Measurements from ENCODE around the gene MAP4K2.
"Not testable (repeated sequence)": the region's sequence is repeated elsewhere in the genome, so short reads cannot be mapped to it uniquely, and the experiment has no call there.

The MAP4K2 gene

DNA sequence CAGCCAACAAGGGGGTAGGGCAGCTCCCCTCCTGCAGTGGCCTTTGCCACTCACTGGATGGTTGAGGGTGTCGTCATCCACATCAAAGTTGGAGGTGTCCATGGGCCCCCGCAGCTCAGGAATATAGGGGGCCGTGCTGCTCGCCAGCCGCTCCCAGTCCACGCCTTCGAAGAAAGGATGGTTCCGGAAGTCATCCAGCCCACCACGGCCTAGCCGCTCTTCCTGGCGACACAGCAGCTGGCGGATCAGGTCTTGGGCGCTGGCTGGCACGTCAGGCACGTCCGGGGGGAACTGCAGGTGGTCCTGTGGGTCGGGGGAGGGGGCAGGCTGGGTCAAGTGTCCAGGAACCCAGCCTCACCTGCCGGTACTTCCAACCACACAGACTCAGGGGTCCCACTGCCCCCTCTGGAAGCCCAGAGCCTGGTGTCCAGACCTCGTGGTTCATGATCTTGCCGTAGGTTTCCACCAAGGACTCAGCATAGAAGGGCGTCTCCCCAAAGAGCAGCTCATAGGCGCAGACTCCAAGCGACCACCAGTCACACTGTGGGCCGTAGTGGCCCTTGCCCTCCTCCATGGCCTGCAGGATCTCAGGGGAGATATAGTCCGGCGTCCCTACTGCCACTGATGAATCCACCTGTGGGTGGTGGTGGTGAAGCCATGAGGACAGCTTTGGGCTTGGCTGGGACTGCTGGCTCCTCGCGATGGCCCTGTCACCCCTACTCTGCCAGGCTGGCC, 35.8 kb upstream of the MAP4K2 start:
- DNase-seq: no peak

DNA sequence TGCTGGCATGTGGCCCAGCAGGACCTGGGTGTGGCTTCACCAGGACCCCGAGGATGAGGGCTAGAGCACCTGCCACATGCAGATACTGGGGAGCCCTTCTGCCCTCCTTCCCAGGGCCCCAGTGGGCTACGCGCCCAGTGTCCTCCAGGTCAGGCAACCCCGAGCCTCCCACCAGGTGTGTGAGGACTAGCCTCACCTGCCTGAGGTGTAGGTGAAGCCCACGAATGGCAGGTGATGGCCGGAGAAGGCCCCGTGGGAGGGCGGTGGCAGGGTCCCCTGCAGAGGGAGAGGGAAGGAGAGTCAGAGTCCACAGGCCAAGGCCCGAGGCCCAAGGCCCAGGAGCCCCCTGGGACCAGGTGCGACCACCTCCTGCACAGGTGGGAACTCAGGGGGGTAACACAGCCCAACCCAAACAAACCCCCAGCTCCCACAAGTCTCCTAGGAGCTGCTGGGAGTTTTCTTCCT, 34.9 kb upstream of the MAP4K2 start:
- no peak for DNase-seq

DNA sequence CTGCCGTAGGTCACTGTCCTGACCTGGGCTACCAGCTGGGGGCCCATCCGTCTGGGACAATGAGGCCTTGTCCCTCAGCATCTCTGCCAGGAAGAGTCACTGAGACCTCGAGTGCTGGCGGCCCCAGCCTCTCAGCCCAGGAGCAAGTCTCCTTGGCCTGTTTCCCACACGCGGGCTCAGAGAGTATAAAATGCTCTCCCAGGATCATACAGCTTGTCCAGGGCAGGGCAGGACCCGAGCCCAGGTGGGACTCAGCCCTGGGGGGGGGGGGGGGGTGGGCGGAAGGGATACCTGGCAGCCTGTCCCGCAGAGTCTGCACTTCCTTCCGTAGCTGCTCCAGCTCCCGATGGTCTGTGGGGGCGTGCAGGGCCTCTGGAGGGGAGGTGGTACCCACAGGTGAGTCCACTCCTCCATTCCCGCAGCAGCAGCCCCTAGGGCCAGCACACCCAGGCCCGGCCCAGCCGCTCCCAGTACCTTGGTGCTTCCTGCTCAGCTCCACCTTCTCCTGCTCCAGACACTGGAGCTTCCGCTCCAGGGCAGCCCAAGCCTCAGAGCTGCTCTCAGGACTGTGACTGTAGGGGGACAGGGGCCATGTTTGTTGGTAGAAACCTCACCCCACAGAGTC, 33.5 kb upstream of the MAP4K2 start:
- DNase-seq: no peak

DNA sequence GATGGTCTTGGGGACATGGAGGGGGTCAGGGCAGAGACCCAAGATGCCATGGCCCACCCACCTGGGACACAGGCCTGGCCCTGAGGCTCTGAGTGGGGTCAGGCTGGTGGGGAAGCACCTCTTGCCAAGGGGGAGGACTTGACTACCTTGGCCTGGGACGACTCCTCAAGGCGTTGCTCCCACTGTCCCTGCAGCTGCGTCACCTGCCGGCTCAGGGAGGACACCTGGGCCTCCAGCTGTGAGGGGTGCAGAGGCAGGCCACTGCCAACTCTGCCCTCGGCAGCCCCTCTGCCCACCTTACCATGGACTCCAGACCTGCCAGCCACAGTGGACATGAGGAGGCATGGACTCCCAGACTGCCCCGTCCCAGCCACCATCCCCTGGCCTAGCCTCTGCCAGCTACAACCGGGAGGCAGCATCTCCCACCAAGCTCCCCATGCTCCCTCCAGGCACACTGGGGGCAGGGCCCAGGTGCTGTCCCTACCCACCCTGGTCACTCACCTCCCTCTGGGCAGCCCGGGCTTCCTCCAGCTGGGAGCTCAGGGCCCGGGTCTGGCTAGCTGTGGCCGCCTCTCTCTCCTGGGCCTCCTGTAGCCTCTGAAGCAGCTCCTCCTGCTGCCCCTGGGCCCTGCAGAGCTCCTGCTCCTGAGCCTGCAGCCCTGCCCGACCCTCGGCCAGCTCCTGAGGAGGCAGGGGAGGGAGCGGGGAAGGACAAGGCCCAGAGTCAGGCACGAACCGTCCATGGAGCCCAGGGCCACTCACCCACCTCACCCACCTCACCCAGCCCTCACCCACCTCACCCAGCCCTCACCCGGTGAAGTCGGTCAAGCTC, 32.8 kb upstream of the MAP4K2 start:
- DNase-seq: no peak

DNA sequence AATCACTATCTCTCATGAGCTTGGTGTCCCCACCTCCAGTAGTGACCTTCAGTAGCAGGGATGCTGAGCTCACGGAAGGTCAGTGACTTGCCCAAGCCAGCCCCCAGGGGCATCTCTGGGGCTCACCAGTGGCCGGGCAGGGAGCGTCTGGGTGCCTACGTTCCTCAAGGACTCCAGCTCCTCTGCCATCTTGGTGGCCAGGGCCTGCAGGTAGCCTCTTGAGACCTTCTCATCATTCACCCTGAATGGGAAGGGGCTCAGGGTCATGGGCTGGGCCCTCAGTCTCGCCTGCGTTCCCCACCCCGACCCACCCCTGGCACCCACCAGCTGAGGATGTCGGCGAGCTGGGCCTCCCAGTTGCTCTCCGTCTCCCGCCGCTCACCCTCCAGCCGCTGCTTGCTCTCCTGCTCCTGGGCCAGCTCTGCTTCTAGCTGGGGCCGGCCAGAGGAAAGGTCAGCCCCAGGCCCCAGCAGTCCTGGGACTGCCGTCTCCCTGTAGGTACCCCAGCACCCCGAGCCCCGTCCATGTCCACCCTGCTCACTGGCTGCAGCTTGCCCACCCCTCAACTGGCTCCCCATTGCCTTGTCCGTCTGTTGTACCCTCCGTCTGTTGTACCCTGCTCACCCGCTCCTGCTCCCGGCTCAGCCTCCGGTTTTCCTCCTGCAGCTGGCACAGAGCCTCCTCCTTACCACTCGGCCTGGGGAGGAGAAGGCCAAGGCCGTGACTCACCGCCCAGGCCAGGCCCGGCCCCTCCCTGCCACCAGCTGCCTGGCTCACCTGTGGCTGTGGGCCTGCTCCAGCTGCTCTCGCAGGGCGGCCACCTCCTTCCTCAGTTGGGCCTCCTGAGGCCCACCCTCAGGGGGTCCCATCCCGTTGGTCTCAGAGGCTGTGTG, 32.0 kb upstream of the MAP4K2 start:
- no peak for DNase-seq

DNA sequence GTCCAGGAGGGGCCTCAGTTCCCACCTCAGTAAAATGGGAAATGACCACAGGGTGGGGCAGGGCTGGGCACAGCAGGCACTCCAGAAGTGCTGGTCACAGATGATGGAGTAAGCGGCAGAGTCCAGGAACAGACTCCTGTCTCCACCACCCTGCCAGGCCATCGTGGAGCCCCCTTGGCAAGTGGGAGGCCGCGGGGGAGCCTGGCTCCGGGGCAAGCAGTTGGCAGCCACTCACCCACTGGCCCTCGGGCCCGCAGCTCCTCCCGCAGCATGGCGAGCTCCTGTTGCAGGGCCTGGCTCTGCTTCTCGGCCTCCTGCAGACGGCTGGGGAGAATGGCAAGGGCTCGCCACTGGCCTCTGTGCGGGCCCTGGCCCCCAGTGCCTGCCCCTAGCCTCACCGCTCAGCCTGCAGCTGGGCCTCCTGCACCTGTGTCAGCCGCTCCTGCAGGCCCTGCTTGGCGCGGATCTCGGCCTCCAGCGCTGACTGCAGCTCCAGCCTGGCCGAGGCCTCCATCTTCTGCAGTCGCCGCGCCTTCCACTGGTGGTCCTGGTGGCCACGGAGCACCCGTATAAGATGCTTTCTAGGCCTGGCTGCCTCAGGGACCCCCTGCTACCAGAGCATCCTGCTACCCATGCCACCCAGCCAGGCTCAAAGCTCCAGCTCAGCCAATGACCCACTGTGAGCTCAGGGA, 31.2 kb upstream of the MAP4K2 start:
- DNase-seq: no peak

DNA sequence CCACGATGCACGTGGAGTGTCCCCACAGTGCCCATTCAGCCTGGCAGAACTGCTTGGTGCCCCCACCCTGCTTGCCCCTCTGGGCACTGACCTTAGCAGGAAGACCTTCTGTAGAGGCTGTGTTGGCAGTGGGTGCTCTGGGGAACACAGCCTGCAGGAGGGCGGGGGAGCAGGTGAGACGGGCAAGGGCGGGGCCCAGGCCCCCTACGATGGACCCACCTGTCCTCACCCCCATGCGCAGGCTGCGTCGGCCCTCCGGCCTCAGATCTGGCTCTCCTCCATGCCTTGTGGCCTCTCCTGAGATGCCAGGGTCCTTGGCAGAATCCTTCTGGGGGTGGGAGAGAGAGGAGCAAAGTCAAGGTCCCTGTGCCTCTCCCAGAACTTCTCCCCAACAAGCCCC, 30.5 kb upstream of the MAP4K2 start:
- DNase-seq: no peak

DNA sequence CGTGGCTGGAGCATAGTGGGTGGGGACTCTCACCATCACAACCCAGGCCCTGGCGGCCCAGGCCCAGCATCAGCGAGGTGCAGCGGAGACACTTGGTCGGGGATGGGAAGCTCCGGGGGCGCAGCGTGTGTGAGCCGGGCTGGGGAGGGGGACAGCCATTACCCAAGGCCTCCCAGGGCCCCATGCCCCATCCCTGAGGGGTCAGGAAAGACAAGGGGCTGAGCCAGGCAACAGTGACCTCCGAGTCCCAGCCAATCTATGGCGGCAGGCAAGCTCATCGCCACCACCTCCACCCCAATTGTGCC, 30.1 kb upstream of the MAP4K2 start:
- no peak for DNase-seq

DNA sequence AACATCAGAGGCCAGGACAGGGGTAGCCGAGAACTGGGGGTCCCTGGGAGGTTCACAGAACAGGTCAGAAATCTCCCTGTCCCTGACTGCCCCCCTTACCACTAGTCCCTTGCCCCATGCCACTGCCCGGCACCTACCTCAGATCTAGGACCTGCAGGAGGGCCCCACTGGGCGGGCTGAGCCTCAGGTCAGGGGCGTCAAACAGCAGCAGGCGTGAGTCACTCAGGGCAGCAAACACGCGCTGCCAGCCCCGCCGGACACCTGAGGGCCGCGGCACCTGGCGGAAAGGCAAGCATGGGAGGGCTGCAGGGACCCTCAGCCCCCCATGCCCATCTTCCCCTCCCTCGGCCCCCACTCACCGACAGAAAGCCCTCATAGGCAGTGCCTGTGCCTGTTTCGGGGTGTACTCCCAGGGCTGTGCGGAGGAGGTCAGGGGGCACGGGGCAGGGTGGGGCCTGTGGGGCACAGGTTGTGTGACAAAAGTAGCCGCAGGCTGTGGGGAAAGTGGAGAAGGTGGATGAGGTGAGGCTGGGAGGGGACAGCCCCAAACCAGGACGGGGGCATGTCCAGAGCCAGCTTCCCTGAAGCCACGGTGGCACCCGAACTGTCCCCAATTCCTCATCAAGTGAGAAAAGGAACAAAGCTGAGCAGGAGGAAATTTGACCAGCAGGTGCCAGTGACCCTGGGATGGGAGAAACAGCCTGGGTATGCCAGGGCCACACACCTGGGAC, 29.6 kb upstream of the MAP4K2 start:
- no peak for DNase-seq

DNA sequence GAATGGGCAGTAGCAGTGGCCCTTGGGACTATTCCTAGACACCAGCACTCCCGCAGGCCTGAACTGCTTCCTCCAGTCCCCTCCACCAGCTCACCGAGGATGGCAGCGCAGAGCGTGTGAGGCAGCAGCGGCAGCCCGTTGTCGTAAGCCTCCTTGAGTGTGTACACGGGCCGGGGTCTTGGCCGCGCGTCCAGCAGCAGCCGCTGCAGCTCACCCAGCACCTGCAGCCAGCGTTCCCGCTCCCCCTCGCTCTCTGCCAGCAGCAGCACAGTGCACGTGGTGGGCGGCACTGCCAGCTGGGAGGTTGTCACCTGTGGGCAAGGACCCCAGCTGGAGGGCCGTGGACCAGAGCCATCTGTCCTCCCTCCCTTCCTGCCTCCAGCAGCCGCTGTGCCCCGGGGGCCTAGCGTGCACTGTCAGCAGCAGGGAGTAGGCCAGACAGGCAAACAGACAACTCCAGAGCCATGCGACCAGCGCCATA, 28.4 kb upstream of the MAP4K2 start:
- DNase-seq: no peak

DNA sequence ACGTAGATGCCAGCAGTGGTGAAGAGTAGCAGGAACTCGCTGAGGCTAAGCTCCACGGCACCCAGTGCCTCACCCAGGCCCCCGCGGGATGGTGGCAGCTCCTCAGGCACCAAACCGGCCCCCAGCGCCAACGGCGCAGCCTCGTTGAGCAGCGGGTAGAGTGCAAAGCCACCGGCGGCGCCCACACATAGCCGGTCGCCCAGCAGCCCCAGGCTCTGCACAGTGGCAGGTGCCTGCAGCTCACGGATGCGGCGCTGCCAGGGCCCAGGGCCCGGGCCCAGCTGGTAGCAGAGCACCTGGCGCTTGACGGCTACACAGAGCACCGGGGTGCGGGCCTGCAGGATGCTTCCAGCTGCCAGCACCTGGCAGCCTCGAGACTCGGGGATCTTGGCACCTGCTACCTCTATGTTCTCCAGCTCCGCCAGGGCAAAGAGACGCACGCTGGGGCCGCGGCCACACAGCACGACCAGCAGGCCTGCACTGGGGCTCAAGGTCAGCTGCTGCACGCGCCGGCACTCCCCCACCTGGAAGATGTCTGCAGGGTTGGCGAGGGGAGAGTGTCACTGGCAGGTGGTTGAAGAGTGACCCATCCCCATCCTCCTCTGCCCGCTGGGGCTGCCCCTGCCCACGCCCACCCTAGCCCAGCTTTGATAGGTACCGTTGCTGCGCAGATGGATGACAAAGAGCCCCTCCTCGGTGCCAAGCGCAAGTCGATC, 26.7 kb upstream of the MAP4K2 start:
- no peak for DNase-seq

DNA sequence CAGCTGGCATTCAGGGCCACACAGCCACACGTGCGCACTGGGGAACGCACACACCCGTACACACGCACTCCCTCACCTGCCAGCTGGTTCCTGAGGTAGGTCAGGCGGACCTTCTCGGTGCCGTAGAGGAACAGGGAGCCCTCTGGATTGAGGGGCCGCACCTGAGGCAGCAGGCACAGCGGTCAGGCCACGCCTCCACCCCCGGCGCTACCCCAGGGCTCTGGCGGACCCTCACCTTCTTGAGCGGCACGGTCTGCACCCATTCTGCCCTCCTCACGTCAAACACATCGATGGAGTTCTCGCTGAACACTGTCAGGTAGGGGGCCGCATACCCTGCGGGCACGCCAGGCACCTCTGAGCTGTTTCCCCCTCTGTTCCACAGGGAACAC, 24.4 kb upstream of the MAP4K2 start:
- no peak for DNase-seq

DNA sequence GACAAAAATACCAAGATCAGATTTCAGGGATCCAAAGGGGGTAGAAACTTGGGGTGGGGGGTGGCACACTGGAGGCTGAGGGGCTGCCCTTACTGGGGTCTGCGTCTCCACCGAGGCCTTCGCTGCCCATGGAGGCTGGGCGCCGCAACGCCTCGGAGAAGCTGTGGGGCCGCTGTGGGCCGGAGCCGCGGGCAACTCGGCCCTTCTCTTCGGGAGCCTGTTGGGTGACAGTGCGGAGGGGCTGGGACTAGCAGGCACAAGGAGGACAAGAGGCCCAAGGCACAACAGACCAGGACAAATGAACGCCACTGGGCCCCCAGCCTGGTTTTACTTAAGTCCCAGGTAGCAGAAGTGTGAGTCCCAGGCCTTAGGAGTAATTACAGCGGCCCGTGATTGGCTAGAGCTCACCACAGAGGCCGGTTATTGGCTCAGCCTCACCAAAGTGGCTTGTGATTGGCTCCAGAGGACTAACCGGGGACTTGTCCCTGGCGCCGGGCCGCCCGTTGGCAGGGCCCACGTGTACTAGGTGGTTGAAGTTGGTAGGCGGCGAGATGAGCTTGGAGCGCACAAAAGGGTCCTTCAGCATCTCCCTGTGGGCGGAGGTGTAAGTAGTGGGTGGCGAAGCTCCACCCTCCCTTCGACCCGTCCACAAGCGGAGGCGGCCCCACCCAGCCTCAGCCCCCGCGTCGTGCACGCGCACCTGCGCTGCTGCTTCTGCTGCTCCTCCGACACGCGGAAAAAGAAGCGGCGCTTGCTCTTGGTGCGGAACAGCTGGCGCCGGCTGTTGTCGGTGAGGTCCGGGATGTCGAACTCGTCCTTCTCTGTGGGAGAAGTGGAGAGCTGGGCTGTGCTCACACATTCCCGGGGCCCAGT, 23.8 kb upstream of the MAP4K2 start:
- DNase-seq: no peak

DNA sequence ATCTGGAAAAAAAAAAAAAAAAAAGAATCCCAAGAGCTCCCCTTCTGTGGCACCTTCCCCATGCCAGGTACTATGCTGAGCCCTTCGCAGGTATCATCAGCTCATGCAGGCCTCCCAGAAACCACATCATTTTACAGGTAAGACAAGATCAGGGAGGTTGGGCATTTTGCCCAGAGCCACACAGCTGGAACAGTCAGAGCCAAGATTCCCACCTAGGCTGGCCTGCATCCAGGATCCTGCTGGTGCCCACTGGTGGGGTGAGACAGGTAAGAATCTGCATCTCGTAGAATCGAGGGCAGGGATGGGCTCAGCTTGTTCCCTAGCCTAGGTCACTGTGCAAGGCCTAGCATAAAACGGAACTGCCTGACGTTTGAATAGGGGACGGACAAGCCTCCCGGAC, 23.0 kb upstream of the MAP4K2 start:
- no peak for DNase-seq

DNA sequence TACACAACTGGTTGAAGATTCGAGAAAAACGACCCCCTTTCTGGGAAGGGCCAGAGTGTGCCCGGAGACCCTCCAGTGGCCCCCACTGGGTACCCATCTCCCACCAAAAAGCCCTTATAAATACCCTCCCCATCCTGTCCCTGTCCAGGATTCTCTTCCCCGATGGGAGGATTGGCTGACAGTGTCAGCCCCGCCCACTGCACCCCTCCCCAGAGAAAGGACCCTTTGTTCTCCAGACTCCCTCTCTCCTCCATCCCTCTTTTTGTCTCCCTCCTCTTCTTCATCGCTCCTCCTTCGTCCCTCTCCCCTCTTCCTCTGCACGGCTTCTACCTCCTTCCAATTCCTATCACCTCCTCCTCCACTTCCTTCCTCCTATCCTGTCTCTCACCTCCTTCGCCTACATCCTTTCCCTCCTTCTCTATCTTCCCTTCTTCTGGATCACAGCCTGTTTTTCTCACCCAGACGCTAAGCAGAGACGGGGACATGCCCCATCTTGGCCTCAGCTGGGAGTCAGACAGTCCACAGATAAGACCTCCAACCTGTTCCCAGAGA, 20.6 kb upstream of the MAP4K2 start:
- no peak for DNase-seq

DNA sequence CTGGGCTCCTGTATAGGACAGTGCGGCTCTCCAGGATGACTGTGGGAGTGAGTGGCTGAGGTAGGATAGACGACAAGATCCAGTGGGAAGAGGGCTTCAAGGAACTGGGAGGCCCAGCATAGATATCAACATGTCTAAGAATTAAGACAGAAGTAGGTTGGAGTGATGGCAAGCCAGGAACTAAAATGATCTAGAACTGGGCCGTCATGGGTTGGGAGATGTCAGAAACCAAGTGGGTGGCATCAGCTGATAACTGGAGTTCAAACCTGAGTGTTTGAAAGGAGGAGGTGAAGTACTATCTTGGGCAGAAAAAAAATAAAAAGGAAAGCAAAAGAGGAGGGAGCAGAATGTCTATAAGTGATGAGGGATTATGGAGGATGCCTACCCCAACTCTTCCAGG, 14.5 kb upstream of the MAP4K2 start:
- DNase-seq: no peak

DNA sequence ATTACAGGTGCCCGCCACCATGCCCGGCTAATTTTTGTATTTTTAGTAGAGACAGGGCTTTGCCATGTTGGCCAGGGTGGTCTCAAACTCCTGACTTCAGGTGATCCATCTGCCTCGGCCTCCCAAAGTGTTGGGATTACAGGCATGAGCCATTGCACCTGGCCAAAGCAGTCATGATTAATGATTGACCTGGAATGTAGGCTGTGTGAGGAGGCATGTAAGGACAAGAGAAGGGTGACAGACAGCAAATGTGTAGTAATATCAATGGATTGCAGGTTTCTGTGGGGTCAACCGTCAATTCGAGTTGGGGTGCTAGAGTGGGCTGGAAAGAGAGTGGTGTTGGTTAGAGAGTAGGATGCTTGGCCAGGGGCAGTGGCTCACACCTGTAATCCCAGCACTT, 12.4 kb upstream of the MAP4K2 start:
- not testable (repeated sequence) for DNase-seq

DNA sequence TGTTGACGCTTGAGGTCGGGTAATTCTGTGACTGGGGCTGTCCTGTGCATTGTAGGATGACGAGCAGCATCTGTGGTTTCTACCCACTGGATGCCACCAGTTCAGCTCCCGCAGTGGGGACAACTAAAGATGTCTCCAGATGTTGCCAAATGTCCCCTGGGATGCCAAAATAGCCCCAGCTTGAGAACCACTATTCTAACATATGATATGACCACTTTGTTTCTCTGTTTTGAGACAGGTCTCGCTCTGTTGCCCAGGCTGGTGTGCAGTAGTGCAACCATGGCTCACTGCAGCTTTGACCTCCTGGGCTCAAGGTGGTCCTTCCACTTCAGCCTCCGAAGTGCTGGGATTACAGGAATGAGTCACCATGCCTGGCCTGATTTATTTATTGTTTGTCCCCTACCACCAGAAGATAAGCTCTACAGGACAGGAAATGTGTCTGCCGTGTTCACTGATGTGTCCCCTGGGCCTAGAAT, 11.7 kb upstream of the MAP4K2 start:
- no peak for DNase-seq

DNA sequence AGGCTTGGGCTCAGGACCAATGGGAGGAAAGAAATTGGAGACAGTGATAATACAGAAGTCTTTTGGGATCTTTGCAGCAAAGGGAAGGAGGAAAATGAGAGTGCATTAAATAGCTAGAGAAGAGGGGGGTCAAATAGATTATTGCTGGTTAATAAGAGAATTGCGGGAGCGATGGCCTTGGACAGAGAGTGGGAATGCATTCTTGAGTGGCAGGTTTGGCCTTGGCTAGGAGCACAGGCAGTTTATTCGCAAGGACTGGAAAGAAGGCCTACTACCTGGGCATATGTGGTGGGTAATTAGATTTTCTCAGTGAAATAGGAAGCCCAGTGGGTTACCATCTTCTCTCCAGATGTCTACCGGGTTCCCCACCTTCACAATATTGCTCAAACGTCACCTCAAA, 10.8 kb upstream of the MAP4K2 start:
- DNase-seq: no peak

All from activated CD4-positive, alpha-beta T cell treated with anti-CD3 and anti-CD28 coated beads for 4 hours (primary cell).